GM19193 (cell line): ENCODE measurements around the gene TBC1D22A.
A peak's percentile ranks its signal among the peaks of the same experiment; 100 is the strongest.

Source experiments
- POLR2A ChIP-seq: IDR thresholded peaks from 4 replicates; pipeline ENCODE4 v1.6.1; 2011; ENCODE audit not compliant: insufficient read depth, insufficient read length; ENCODE audit errors: extremely low read depth

The TBC1D22A gene

GRCh38 chr22:46747646-46748045 lies 14.8 kb upstream of the TBC1D22A start:
- TF ChIP-seq POLR2A: no peak

- no peak for TF ChIP-seq POLR2A
Measured at GRCh38 chr22:46748206-46748907, 14.1 kb upstream of the TBC1D22A start.

GRCh38 chr22:46748908-46749675 lies 13.4 kb upstream of the TBC1D22A start:
- no peak for TF ChIP-seq POLR2A

DNA sequence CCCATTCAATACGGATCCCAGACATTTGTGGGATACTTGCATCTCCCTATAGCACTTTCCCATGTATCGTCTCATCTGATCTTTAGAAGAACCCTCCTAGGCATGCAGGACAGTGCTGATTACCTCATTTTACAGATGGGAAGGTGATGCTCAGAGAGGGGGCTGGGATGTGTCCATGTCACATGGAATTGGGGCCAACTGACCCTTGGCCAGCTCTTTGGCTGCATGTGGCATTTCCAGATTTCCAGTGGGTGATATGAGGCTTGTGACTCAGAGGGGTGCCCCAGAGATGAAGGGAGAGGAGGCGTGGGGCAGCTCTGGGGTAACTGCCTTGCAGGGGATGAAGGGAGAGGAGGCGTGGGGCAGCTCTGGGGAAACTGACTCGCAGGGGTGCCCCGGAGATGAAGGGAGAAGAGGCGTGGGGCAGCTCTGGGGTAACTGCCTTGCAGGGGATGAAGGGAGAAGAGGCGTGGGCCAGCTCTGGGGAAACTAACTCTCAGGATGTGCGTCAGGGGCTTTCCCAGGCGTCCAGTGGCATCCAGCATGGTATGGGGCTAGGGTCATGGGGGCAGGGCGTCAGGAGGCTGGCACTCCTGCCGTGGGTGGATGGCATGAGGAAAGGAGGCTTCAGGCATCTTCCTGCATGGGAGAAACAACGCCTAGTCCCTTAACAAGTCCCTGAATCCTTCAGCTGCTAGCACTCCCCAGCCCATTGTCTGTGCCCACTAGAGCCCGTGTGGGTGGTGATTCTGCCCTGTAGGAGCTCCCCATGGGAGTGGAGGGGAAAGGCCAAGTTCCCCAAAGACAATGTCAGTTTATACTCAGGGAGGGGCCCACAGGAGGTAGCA lies 12.5 kb upstream of the TBC1D22A start:
- TF ChIP-seq POLR2A: no peak

- no peak for TF ChIP-seq POLR2A
Measured at GRCh38 chr22:46750530-46750800, 12.0 kb upstream of the TBC1D22A start.

DNA sequence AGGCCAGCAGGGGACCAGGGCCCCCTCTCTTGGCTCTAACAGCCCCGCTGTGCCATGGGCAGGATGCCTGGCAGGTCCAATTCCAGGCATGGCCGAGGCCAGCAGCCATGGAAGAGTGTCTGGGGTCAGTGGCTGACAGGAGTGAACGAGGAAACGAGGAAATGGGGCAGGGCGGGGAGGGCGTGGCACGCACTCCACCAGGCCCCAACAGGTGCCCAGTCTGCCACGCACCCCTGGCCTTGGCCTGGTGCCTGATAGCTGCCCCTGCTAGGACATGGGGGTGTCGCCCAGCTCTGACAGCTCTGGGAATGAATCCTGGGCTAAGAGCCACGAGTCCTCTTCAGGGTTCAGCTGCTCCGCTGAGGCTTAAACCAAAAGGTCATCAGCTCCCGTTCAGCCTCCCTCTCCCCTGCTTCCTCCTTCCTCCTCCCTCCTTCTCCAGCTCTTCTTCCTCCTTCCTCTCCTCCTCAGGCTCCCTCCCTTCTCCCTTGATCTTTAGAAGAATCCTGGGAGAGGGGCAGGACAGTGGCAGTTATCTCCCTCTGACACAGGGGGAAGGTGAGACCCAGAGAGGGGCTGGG lies 11.5 kb upstream of the TBC1D22A start:
- no peak for TF ChIP-seq POLR2A

GRCh38 chr22:46752286-46752987 lies 10.0 kb upstream of the TBC1D22A start:
- TF ChIP-seq POLR2A: no peak

DNA sequence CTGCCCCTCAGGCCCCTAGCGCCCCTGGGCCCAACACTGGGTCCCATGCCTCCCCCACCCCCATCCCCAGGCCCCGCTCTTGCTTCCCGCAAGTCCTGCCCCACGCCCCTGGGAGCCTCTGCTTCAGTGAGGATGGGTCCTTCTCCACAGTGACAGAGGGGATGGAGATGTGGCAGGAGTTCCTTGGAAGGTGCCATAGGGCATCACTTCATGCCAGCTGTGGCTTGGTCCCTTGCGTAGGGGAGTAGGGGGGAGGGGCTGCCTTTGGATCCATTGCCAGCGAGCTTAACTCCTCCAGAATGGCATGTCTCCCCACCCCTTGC lies 9.5 kb upstream of the TBC1D22A start:
- TF ChIP-seq POLR2A: no peak

- TF ChIP-seq POLR2A: no peak
Measured at GRCh38 chr22:46753360-46753759, 9.1 kb upstream of the TBC1D22A start.

- TF ChIP-seq POLR2A: no peak
Measured at GRCh38 chr22:46753761-46754109, 8.7 kb upstream of the TBC1D22A start.

DNA sequence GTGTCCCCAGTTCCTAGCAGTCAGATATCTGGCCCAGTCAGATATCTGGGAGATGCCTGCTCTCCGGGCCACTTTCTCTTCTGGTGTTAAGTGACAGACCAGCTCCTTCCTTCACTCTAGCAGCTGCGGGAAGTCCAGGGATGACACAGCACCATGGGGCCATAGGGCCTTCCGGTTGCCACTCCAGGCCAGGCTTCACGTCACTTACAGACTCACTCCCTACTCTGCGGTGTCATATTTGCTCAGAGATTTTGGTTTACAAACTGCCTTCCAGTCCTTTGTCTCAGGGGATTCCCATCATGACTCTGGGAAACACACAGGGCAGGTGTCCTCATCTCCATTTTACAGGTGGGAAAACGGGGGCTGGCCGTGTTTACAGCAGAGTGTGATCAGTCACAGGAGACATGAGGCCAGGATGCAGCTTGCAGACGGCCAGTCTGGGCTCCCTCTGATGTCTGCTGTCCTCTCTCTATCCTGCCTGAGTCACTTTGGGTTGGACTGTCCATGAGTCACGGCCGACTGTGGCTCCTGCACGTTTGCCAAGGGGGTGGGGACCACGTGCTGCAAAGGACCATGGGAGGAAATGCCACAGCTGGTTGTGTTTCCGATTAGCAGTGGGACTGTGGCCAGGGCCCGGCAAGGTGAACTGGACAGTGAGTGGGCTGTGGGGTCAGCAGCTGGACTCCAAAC lies 8.2 kb upstream of the TBC1D22A start:
- TF ChIP-seq POLR2A: peak; percentile 14

DNA sequence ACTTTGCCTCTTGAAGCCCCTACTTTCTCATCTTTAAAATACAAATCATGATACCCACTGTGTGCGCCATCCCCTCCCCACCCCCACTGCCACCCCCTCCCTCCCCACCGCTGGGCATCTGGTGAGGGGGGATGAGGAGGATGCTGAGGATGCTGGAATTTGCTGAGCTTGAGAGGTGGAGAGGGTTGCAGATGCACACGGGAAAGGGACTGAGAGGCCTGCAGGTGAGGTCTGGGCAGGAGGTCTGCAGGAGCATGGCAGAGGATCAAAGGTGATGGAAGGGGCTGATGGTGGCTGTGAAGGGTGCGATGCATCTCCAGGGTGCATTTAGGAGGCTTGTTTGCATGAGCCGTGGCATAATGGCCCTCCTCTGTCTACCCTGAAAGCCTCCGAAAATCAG lies 7.6 kb upstream of the TBC1D22A start:
- TF ChIP-seq POLR2A: no peak

DNA sequence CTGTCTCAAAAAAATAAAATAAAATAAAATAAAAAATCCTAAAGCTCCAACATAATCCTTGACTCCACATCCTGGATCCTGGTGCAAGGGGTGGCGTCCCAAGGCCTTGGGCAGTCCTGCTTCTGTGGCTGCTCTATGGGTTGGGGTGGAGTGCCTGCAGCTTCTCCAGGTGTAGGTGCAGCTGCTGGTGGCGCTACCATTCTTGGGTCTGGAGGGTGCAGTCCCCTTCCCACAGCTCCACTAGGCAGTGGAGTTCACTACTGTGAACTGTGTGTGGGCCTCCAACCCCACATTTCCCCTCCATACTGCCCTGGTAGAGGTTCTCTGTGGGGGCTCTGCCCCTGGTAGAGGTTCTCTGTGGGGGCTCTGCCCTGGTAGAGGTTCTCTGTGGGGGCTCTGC lies 6.9 kb upstream of the TBC1D22A start:
- no peak for TF ChIP-seq POLR2A

- no peak for TF ChIP-seq POLR2A
Measured at GRCh38 chr22:46756097-46756496, 6.4 kb upstream of the TBC1D22A start.
